T follicular helper cell (primary cell): ENCODE data around the gene CTSD.

Experiments
- DNase-seq: peaks from one replicate; pipeline ENCODE4 v3.0.0-alpha.2; 2020; ENCODE audit warnings: low read depth

CTSD gene

DNA sequence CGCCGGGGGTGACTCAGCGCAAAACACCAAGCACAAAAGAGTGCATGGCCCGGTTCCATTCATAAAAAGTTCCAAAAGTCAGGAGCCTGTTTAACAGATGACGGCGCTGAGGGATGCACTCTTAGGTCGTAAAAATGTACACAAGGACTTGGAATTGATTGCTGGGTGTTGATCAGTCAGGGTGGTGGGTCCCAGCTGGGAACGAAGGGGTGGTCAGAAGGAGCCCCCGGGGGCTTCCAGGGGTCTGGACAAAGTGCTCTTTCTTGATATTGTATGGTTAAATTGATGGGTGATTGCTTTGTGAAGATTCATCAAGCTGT lies 34.1 kb downstream of the CTSD start:
- DNase-seq, result no peak

GRCh38 chr11:1728931-1729691 lies 34.6 kb downstream of the CTSD start:
- DNase-seq, result no peak

DNA sequence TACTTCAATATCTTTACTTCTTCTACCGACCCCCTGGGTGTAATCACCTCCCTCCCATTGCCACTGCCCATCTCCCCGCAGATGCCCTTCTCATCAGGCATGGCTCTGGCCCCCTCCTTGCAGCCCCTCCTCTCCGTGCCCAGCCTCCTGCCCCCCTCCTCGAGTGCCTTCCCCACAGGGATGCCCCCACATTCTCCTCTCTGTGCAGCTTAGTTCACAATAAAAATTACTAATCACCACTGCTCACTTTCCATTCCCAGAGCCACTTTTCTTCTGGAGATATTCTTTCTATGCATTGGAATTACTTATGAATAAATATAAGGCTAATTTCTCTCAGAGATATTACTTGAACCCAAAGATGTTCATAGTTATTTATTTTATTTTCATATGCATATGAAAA lies 35.4 kb downstream of the CTSD start:
- no peak for DNase-seq

GRCh38 chr11:1727861-1728260 lies 35.9 kb downstream of the CTSD start:
- DNase-seq, result no peak

DNA sequence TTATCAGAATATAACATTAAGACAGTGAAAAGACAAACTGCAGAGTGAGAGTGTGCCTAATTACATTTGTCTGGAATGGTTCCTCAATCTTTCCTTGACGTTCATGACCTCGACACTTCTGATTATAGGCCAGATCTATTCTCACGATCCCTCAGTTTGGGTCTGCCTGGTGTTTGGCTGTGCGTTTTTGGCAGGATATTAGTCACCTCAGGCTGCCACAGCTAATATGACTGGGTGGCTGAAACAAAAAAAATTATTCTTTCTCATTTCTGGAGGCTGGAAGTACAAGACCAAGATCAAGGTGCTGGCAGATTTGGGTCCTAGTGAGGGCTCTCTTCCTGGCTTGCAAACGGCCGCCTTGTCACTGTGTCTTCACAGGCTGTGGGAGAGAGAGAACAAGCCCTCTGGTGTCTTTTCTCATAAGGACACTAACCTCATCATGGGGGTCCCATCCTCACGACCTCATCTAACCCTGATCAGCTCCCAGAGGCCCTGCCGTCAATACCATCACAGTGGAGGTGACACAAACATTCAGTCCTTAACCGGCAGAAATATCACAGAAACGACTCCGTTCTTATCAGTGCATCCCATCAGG lies 36.5 kb downstream of the CTSD start:
- DNase-seq, result no peak

GRCh38 chr11:1719781-1720180 lies 43.9 kb downstream of the CTSD start:
- no peak for DNase-seq

- DNase-seq, result no peak
These were observed 45.4 kb downstream of the CTSD start for GRCh38 chr11:1718326-1718725.

GRCh38 chr11:1717745-1718144 lies 46.0 kb downstream of the CTSD start:
- DNase-seq, result no peak

DNA sequence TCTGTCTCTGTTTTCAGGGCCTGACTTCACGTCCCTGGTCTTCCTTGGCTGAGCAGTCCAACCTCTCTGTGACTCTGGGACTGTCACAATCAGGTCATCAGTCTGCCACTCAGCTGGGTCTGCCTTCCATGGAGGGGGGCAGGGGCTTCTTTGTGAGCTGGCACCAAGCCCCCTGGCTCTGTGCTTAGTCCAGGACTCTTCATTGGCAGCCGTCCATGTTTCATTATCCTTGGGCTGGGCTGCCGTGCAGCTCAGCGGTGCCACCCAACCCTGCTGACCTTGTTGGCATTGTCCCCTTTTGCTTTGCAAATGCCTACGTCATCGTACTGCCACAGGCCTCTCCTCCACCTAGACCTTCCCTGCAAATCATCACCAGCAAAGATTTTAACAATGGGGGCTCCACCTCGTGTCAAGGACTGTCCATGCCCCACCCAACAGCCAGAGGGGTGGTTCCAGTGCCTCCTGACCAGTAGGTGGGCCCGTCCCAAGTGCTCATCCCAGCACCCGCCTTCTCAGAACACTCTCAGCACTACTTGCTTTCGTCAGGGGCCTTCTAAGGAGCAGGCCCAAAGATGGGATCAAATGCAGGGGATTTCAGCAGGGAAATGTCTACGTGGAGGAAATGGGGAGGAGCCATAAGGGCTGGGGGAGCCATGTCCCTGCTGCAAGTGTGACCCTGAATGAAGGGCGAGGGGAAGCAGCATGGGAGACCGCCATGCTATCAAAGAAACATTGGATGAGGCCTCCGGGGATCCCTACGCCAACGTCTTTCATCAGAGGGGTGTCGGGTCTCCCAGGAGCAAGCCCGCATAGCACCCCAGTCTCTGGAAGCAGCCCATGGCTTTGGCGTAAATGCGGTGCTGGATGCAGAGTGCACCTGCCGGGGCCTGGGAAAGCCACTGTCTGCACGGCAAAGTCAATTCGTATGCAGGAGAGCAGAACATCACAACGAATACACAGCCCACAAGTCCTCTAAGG lies 48.5 kb downstream of the CTSD start:
- DNase-seq, result no peak

- no peak for DNase-seq
These were observed 55.0 kb downstream of the CTSD start for GRCh38 chr11:1708716-1709115.

DNA sequence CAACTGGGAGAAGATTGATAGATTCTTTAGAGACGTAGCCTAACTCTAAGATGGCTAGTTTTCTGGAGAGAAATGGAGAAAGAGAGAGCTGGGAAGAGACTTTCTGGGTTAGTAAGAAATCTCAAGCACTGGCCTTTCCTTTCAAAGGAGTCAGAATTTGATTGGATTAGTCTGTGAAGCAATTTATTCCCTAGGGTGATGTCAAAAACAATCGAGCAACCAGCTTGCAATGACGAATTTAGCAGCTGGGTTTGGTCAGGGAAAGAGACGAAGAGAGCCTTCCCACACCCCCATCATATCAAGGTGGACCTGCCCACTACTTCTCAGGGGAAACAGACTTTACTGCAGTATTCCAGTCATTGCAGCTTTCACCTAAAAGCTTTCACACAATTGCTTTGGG lies 56.0 kb downstream of the CTSD start:
- no peak for DNase-seq

- no peak for DNase-seq
These were observed 56.9 kb downstream of the CTSD start for GRCh38 chr11:1706634-1707400.

GRCh38 chr11:1705126-1706052 lies 58.3 kb downstream of the CTSD start:
- no peak for DNase-seq

DNA sequence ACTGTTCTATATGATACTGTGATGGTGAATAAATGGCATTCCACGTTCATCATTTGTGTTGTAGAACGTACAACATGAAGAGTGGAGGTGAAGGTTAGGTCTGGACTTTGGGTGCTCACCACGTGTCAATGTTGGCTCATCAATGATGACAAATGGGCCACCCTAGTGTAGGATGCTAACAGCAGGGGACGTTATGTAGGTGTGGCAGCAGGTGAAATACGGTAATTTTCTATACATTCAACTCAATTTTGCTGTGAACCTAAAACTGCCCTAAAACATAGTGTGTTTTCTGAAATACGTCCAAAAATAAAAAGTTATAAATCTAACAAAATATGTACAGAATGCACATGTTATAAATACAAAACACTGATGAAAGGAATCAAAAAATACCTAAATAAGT lies 60.6 kb downstream of the CTSD start:
- no peak for DNase-seq
